H9 (cell line): Measurements from ENCODE around the gene UBAC1. TPM values are rescaled to one million over a fixed set of nuclear protein-coding genes. Genes with fewer than 3 reads are reported as not detected.

Source experiments
- DNase-seq: peaks from one replicate; pipeline ENCODE4 v3.0.0-alpha.2; 2017
- H2AFZ ChIP-seq: one replicate; pipeline ENCODE4 v1.6.1; 2013; ENCODE audit warnings: mild to moderate bottlenecking, low read length, control low read depth, moderate library complexity
- H2AK5ac ChIP-seq: 2 replicates; pipeline ENCODE4 v1.6.1; 2013; ENCODE audit warnings: low read length, control low read depth, mixed read lengths; ENCODE audit not compliant: insufficient read length
- H2BK120ac ChIP-seq: one replicate; pipeline ENCODE4 v1.6.1; 2013; ENCODE audit warnings: low read depth, mild to moderate bottlenecking, low read length, control low read depth, inconsistent platforms; ENCODE audit not compliant: poor library complexity, severe bottlenecking
- H2BK12ac ChIP-seq: 2 replicates; pipeline ENCODE4 v1.6.1; 2013; ENCODE audit warnings: low read length, control low read depth, mixed read lengths, low read depth; ENCODE audit not compliant: insufficient read length
- H2BK15ac ChIP-seq: 2 replicates; pipeline ENCODE4 v1.6.1; 2013; ENCODE audit warnings: low read depth, low read length, control low read depth
- H2BK20ac ChIP-seq: one replicate; pipeline ENCODE4 v1.6.1; 2013; ENCODE audit warnings: low read depth, mild to moderate bottlenecking, low read length, control low read depth, inconsistent platforms; ENCODE audit not compliant: poor library complexity, severe bottlenecking
- H2BK5ac ChIP-seq: 2 replicates; pipeline ENCODE4 v1.6.1; 2013; ENCODE audit warnings: low read length, control low read depth, mixed read lengths; ENCODE audit not compliant: insufficient read length
- H3K14ac ChIP-seq: 2 replicates; pipeline ENCODE4 v1.6.1; 2013; ENCODE audit warnings: low read length, control low read depth; ENCODE audit not compliant: insufficient read depth
- H3K18ac ChIP-seq: 2 replicates; pipeline ENCODE4 v1.6.1; 2013; ENCODE audit warnings: low read depth, mild to moderate bottlenecking, mixed read lengths, low read length, control low read depth; ENCODE audit not compliant: insufficient read length
- H3K23ac ChIP-seq: 2 replicates; pipeline ENCODE4 v1.6.1; 2013; ENCODE audit warnings: low read length, control low read depth, mixed read lengths, low read depth; ENCODE audit not compliant: insufficient read length
- H3K23me2 ChIP-seq: 2 replicates; pipeline ENCODE4 v1.6.1; 2013; ENCODE audit warnings: low read depth, mild to moderate bottlenecking, mixed read lengths, low read length, control low read depth; ENCODE audit not compliant: insufficient read length, poor library complexity, severe bottlenecking
- H3K27ac ChIP-seq: 2 replicates; pipeline ENCODE4 v1.5.1; 2013; ENCODE audit warnings: low read length, control low read depth, mixed read lengths, low read depth; ENCODE audit not compliant: insufficient read length
- H3K27me3 ChIP-seq: 2 replicates; pipeline ENCODE4 v1.6.1; 2013; ENCODE audit warnings: low read length, control low read depth, inconsistent platforms; ENCODE audit not compliant: insufficient read depth
- H3K4ac ChIP-seq: 2 replicates; pipeline ENCODE4 v1.6.1; 2013; ENCODE audit warnings: low read depth, mild to moderate bottlenecking, control low read depth, inconsistent platforms, low read length, moderate library complexity
- H3K4me1 ChIP-seq: 2 replicates; pipeline ENCODE4 v1.6.1; 2013; ENCODE audit warnings: low read length, control low read depth, inconsistent platforms; ENCODE audit not compliant: insufficient read depth
- H3K4me2 ChIP-seq: 2 replicates; pipeline ENCODE4 v1.6.1; 2013; ENCODE audit warnings: low read length, control low read depth, mixed read lengths; ENCODE audit not compliant: insufficient read length, insufficient read depth
- H3K56ac ChIP-seq: 2 replicates; pipeline ENCODE4 v1.6.1; 2013; ENCODE audit warnings: low read depth, mild to moderate bottlenecking, mixed read lengths, low read length, control low read depth; ENCODE audit not compliant: insufficient read length
- H3K79me1 ChIP-seq: 2 replicates; pipeline ENCODE4 v1.6.1; 2013; ENCODE audit warnings: low read depth, mild to moderate bottlenecking, moderate library complexity, low read length, control low read depth, inconsistent platforms; ENCODE audit not compliant: insufficient read depth, poor library complexity, severe bottlenecking
- H3K79me2 ChIP-seq: 2 replicates; pipeline ENCODE4 v1.6.1; 2013; ENCODE audit warnings: low read length, control low read depth, inconsistent platforms; ENCODE audit not compliant: insufficient read depth
- H3K9ac ChIP-seq: 2 replicates; pipeline ENCODE4 v1.6.1; 2013; ENCODE audit warnings: low read length, control low read depth, mixed read lengths; ENCODE audit not compliant: insufficient read length; ENCODE audit errors: extremely low read depth
- H3K9me3 ChIP-seq: one replicate; pipeline ENCODE4 v1.6.1; 2013; ENCODE audit warnings: low read depth, low read length, inconsistent platforms; ENCODE audit not compliant: control insufficient read depth
- H3T11ph ChIP-seq: one replicate; pipeline ENCODE4 v1.6.1; 2013; ENCODE audit warnings: mild to moderate bottlenecking, low read length, control low read depth, inconsistent platforms
- H4K20me1 ChIP-seq: one replicate; pipeline ENCODE4 v1.6.1; 2013; ENCODE audit not compliant: control insufficient read depth, insufficient read length, insufficient read depth
- H4K5ac ChIP-seq: 2 replicates; pipeline ENCODE4 v1.6.1; 2013; ENCODE audit warnings: low read depth, mild to moderate bottlenecking, mixed read lengths, low read length, control low read depth; ENCODE audit not compliant: insufficient read length
- H4K8ac ChIP-seq: replicated peaks from 2 replicates; pipeline ENCODE4 v1.6.1; 2013; ENCODE audit warnings: low read length, control low read depth, mixed read lengths, low read depth; ENCODE audit not compliant: insufficient read length
- H4K91ac ChIP-seq: 2 replicates; pipeline ENCODE4 v1.6.1; 2013; ENCODE audit warnings: low read depth, mild to moderate bottlenecking, moderate library complexity, mixed read lengths, low read length, control low read depth; ENCODE audit not compliant: insufficient read length
- H3K27ac Mint-ChIP-seq, 3 experiments: 2 replicates in 2 of 3; 3 replicates in 1 of 3; pipeline ENCODE4 v1.8.0; 2020 to 2021; ENCODE audit warnings: mixed read lengths in 3 of 3, mild to moderate bottlenecking in 1 of 3, moderate library complexity in 1 of 3
- H3K27me3 Mint-ChIP-seq: 2 replicates; pipeline ENCODE4 v1.8.0; 2021; ENCODE audit warnings: low read depth, mild to moderate bottlenecking, moderate library complexity, mixed read lengths
- H3K36me3 Mint-ChIP-seq, 3 experiments: 2 replicates in 2 of 3; 3 replicates in 1 of 3; pipeline ENCODE4 v1.8.0; 2020 to 2021; ENCODE audit warnings: low read depth in 3 of 3, mixed read lengths in 3 of 3; ENCODE audit not compliant: insufficient read depth in 1 of 3
- H3K4me1 Mint-ChIP-seq, 2 experiments: 2 replicates each; pipeline ENCODE4 v1.8.0; 2020; ENCODE audit warnings: mixed read lengths in 2 of 2
- H3K4me3 Mint-ChIP-seq, 2 experiments: 2 replicates in 1 of 2; 3 replicates in 1 of 2; pipeline ENCODE4 v1.8.0; 2020 to 2021; ENCODE audit warnings: mild to moderate bottlenecking in 2 of 2, mixed read lengths in 2 of 2, moderate library complexity in 1 of 2
- H3K9me3 Mint-ChIP-seq, 2 experiments: 2 replicates in 1 of 2; 3 replicates in 1 of 2; pipeline ENCODE4 v1.8.0; 2020; ENCODE audit warnings: mild to moderate bottlenecking in 2 of 2, mixed read lengths in 2 of 2, moderate library complexity in 1 of 2
- CTCF ChIP-seq: fragments of 200-600 bp; sonication (generic); conservative IDR thresholded peaks from 3 replicates; pipeline ENCODE4 v1.8.0; 2021; ENCODE audit warnings: antibody characterized with exemption, mild to moderate bottlenecking
- WGBS: extraction: QIAGEN DNeasy Blood & Tissue Kit; methylation state at CpG from one replicate; pipeline ENCODE4 v1.1.7; 2013; ENCODE audit warnings: missing lambda C conversion rate, low lambda C conversion rate, mixed read lengths; ENCODE audit not compliant: insufficient read length; ENCODE audit errors: extremely low coverage; 5-methylcytosine and 5-hydroxymethylcytosine counted together
- total RNA-seq: library from RNA; stranded (reverse); gene quantifications from 2 replicates; pipeline ENCODE4 v1.2.1, GENCODE V29; 2021

UBAC1 gene
- total RNA-seq, 1 experiment from 2014 or later, result 47.5 TPM

GRCh38 chr9:135888126-135888765 lies 72.9 kb downstream of the UBAC1 start:
- no CpG with 5 or more reads among the region's 22 CpGs for WGBS
- no peaks in the 10 kb centered on the region for H3K27me3 Mint-ChIP-seq
- no peak overlapping the region for H2BK120ac ChIP-seq
- H3K4me2 ChIP-seq, result no peak overlapping the region
- no peak overlapping the region for H2BK20ac ChIP-seq
- peaks cover 79 to 80% of the 10 kb centered on the region in 2 experiments for H3K4me1 Mint-ChIP-seq
- no peak overlapping the region for H4K8ac ChIP-seq
- H3K79me1 ChIP-seq, result peaks cover 13% of the 10 kb centered on the region
- H3T11ph ChIP-seq, result no peak overlapping the region
- H4K5ac ChIP-seq, result no peak overlapping the region
- H4K91ac ChIP-seq, result no peak overlapping the region
- H3K9me3 Mint-ChIP-seq, result no peaks in the 10 kb centered on the region
- H2BK15ac ChIP-seq, result no peak overlapping the region
- no peak overlapping the region for H2AK5ac ChIP-seq
- H3K4me1 ChIP-seq, result peaks cover 9% of the 10 kb centered on the region; the same call in 1 of the 2 replicates
- no peak overlapping the region for H2BK5ac ChIP-seq
- H3K27ac ChIP-seq, result no peak overlapping the region
- DNase-seq, result no peak
- no peaks in the 10 kb centered on the region for H3K9me3 ChIP-seq
- no peaks in the 10 kb centered on the region for H3K23me2 ChIP-seq
- H3K9ac ChIP-seq, result no peak overlapping the region
- no peaks in the 10 kb centered on the region for H3K27me3 ChIP-seq
- H3K18ac ChIP-seq, result no peak overlapping the region
- no peak overlapping the region for H2AFZ ChIP-seq
- H3K14ac ChIP-seq, result peak overlapping the region; percentile 51; the same call in 1 of the 2 replicates
- no peak overlapping the region for H3K56ac ChIP-seq
- peak overlapping the region in 2 of 3 experiments; percentile 37 to 68; a peak in 3 of 7 replicates for H3K27ac Mint-ChIP-seq
- H3K4me3 Mint-ChIP-seq, result no peak overlapping the region
- no peak overlapping the region for H2BK12ac ChIP-seq
- no peak overlapping the region for H3K23ac ChIP-seq
- H3K79me2 ChIP-seq, result peaks cover 88% of the 10 kb centered on the region
- H3K36me3 Mint-ChIP-seq, result no peaks in the 10 kb centered on the region; a peak in 1 of 7 replicates
- no peak for TF ChIP-seq CTCF
- no peak overlapping the region for H3K4ac ChIP-seq
- peaks cover 4% of the 10 kb centered on the region for H4K20me1 ChIP-seq
